ENCODE results near the gene SLC24A5.

SLC24A5 gene

DNA sequence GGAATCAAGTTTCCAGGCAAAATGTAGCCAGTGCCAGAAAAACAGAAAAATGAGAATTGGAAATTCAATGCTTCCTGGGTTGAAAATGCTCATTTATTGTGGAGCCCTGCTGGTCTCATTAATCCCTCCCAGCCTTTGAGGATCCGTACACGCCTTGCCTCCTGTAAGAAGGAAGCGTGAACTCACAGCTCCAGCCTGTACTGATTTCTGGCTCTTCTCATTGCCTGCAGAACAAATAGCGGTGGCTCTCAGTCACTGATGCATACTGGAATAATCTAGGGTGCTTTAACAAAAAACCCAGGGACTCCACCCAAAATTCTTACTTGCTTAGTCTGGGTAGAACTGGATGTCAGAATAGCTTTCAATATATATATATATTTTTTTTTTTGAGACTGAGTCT lies 29.3 kb upstream of the SLC24A5 start:
- no peak for DNase-seq (ENCODE audit: low read depth)
- H3K4me3 ChIP-seq (ENCODE audit: low read depth, low read length) = no peak overlapping the region
- TF ChIP-seq, protein P1, sequence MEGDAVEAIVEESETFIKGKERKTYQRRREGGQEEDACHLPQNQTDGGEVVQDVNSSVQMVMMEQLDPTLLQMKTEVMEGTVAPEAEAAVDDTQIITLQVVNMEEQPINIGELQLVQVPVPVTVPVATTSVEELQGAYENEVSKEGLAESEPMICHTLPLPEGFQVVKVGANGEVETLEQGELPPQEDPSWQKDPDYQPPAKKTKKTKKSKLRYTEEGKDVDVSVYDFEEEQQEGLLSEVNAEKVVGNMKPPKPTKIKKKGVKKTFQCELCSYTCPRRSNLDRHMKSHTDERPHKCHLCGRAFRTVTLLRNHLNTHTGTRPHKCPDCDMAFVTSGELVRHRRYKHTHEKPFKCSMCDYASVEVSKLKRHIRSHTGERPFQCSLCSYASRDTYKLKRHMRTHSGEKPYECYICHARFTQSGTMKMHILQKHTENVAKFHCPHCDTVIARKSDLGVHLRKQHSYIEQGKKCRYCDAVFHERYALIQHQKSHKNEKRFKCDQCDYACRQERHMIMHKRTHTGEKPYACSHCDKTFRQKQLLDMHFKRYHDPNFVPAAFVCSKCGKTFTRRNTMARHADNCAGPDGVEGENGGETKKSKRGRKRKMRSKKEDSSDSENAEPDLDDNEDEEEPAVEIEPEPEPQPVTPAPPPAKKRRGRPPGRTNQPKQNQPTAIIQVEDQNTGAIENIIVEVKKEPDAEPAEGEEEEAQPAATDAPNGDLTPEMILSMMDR (IDR thresholded peaks at IDR 0.05; ENCODE audit: insufficient read depth, low read depth, low read length, missing control alignments) = no peak

DNA sequence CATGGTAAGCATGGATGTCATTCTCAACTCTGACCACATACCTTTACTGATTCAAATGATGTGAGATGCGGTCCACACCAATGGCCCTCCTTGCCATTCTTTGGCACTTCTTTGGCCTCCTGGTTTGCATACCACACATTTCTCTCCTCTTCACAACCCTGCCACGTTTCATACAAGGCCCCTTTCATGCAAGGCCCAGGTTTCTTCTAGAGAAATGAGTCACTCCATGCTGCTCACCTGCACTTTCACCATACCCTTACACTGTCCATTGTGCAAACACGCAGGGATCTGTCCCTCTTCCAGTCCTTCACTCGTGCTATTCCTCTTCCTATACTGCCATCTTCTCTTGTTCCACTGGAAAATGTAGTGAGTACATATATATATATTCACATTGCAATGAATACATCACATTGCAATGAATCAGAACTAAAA lies 24.4 kb upstream of the SLC24A5 start:
- no peak overlapping the region for H3K4me3 ChIP-seq (ENCODE audit: low read depth, low read length)
- TF ChIP-seq, protein P1 (IDR thresholded peaks at IDR 0.05; ENCODE audit: insufficient read depth, low read depth, low read length, missing control alignments) = no peak
- DNase-seq (ENCODE audit: low read depth) = peak; percentile 51

DNA sequence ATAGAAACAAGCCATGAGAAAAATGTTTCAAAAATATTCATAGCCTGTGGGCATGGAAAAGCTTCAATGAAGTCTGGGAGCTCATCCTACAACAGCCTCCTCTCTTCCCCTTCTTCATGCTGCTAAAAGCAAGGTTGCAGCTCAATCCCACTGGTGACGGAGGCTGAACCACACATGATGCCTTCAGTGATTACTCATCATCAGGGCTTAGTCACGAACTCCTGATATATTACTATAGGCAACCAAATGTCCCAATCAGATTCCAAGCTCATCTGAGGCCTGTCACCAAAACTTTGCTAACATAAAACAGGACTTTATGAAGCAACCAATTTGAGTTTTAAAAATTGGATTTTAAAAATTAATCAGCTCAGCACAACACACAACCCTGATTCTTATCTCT lies 24.0 kb upstream of the SLC24A5 start:
- TF ChIP-seq, protein P1 (IDR thresholded peaks at IDR 0.05; ENCODE audit: insufficient read depth, low read depth, low read length, missing control alignments) = no peak
- no peak for DNase-seq (ENCODE audit: low read depth)
- H3K4me3 ChIP-seq (ENCODE audit: low read depth, low read length) = no peak overlapping the region

DNA sequence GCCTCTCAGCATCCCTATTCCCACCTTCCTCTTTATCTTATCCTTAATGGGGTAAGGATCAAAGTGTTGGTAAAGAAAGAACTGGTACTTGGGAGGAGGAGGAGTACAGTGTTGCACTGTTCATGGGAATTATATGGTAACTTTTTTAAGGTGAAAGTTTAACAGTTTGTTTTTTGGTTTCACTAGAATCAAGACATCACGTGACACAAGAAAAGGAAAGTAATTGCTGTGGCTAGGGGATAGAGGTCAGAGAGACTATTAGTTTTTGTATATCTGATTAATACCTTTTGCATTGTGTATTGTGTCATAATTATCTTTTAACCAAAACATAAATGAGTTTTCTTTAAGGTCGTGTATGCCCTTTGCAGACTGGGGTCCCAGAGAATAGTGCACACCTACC lies 23.5 kb upstream of the SLC24A5 start:
- TF ChIP-seq, protein P1 (IDR thresholded peaks at IDR 0.05; ENCODE audit: insufficient read depth, low read depth, low read length, missing control alignments) = no peak
- DNase-seq (ENCODE audit: low read depth) = no peak
- H3K4me3 ChIP-seq (ENCODE audit: low read depth, low read length) = no peak overlapping the region

DNA sequence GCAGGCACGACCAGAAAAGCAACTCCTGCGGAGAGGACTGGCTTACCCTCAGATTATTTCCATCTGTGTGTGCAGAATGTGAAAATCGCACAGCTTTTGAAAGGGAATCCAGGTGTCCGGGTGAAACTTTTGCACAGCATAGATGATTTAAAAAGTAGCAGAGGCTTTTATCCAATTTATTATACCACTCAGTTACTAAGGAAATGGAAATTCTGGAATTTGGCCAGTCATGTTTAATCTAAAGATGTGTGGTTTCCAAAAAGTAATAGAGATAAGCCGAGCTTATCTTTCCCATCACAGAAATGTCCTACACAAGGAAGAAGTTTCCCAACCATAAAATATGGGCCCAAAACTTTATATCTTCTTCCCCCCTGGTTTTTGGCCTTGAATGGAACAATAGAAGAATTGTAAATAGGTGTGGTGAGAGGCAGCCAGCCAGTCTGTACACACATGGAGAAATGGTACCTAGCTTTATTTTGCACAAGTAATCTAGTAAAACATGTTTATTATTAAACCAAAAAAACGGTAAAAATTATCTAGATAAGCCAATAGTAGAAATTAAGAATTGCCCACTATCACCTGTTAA lies 19.3 kb upstream of the SLC24A5 start:
- no peak overlapping the region for H3K4me3 ChIP-seq (ENCODE audit: low read depth, low read length)
- DNase-seq (ENCODE audit: low read depth) = no peak
- TF ChIP-seq, protein P1 (IDR thresholded peaks at IDR 0.05; ENCODE audit: insufficient read depth, low read depth, low read length, missing control alignments) = no peak

DNA sequence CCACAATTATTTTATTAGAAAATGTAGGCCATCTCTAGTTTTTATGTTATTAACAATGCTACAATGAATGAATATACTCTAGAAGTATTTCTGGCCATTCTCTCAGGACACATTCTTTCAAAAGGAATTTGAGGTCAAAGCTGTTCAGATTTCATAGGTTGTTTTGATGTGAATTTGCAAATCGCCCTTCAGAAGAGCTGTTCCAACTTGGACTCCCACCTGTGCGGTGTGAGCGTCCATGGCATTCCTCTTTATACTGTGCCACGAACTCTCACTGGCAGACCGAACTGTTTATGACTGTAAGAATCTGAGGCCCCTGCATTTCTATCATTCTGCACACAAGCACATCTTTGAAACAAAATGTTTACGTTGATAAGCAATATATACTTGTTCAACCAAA lies 18.6 kb upstream of the SLC24A5 start:
- no peak for DNase-seq (ENCODE audit: low read depth)
- TF ChIP-seq, protein P1 (IDR thresholded peaks at IDR 0.05; ENCODE audit: insufficient read depth, low read depth, low read length, missing control alignments) = no peak
- no peak overlapping the region for H3K4me3 ChIP-seq (ENCODE audit: low read depth, low read length)

DNA sequence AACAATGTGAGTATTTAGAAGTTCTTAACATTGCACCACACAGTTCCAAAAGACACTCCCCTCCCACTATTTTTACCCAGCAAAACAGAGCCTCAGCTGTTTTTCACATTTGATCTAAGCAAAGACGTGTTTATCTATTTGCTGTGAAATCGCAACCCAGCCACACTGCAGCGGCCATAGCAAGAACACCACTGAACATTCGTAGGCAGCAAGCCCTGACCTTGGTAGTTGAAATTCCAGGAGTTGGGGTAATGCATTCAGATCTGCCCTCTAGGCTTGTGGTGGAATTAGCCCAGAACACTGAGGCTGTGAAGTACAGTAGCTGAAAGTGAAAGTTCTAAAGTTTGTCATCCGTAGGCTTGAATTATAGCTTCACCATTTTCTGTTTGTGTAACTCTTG lies 17.1 kb upstream of the SLC24A5 start:
- no peak overlapping the region for H3K4me3 ChIP-seq (ENCODE audit: low read depth, low read length)
- TF ChIP-seq, protein P1 (IDR thresholded peaks at IDR 0.05; ENCODE audit: insufficient read depth, low read depth, low read length, missing control alignments) = no peak
- DNase-seq (ENCODE audit: low read depth) = no peak

All from GM12865 (cell line).